ENCODE results near the gene TSKU. TPM values are rescaled to one million over a fixed set of nuclear protein-coding genes. Genes with fewer than 3 reads are reported as not detected.

TSKU gene
- total RNA-seq, 2 donors from 2014 or later = not detected

DNA sequence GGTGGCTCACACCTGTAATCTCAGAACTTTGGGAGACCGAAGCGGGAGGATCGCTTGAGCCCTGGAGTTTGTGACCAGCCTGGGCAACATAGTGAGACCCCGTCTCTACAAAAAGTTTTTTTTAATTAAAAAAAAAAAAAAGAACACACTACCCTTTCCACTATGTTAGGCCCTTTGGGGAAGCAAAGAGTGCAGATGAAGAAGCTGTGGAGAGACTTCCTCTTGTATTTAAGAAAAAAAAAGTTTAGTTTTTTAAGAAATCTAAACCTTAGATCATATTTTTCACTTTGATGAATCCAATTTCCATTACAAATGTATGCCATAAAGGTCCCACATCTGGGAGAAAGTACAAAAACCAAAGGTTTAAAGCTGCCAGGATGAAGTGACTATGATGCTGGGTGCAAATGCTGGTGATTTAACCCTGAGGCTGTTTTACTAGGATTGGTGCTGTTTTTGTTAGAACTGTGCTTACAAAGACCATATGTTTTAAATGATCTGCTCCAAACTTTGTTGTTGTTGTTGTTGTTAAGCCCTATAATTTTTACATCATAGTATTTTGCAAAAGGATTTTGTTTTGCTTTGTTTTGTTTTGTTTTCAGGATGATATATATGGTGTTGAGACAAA is 48.6 kb downstream of the TSKU start:
- H3K36me3 Mint-ChIP-seq = no peaks in the 10 kb centered on the region
- no peaks in the 10 kb centered on the region for H3K9me3 Mint-ChIP-seq
- no peak for DNase-seq (ENCODE audit: low spot score)
- peaks cover 10 to 15% of the 10 kb centered on the region in 2 donors for H3K27me3 Mint-ChIP-seq
- H3K4me3 Mint-ChIP-seq = no peak overlapping the region
- no peaks in the 10 kb centered on the region for H3K4me1 Mint-ChIP-seq (ENCODE audit: low read depth in 2 of 2)
- H3K27ac Mint-ChIP-seq = no peak overlapping the region
- ATAC-seq = no peak

DNA sequence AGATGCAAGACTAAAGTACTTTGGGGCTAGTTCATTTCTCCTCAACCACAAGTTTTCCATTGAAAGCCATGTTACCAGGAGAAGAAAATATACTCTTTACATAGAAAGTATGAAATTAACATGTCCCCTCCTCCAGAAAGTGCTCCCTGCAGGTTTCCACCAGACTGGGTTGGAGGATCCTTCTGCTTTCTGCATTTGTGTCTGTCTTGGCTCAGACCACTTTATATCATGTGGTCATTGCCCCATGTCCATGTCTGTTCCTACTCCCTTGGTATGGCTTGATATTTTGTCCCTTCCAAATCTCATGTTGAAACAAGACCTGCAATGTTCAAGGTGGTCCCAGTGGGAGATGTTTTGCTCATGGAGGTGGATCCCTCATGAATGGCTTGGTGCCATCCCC is 49.2 kb downstream of the TSKU start:
- Mint-ChIP-seq H3K9me3 (no peaks in the 10 kb centered on the region), H3K27ac (no peak overlapping the region), H3K36me3 (no peaks in the 10 kb centered on the region), H3K4me1 (ENCODE audit: low read depth in 2 of 2) (no peaks in the 10 kb centered on the region), H3K4me3 (no peak overlapping the region), H3K27me3 (peaks cover 10 to 15% of the 10 kb centered on the region in 2 donors)
- ATAC-seq (no peak), DNase-seq (ENCODE audit: low spot score) (no peak)

DNA sequence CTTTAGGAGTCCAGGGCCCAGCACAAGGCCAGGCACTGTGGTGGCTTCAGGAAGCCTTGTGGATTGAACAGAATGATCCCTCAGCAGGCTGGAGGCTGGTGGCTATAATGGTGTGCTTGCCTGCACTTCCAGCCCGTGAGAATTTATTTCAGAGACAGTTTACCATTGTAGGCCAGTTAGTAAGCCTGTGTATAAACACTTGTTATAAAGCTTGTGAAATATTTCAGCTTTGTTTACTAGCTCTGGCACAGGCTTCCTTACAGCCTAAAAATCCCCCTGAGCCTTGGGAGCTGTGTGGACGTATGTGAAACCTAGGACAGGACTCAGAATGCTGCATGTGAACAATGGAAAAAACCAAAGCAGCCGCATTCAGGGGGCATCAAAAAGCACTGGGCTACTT is 51.0 kb downstream of the TSKU start:
- DNase-seq (ENCODE audit: low spot score) (no peak), ATAC-seq (no peak)
- Mint-ChIP-seq H3K27ac (no peak overlapping the region), H3K27me3 (peaks cover 11 to 18% of the 10 kb centered on the region in 2 donors), H3K9me3 (no peaks in the 10 kb centered on the region), H3K4me3 (no peak overlapping the region), H3K36me3 (no peaks in the 10 kb centered on the region), H3K4me1 (ENCODE audit: low read depth in 2 of 2) (no peaks in the 10 kb centered on the region)

DNA sequence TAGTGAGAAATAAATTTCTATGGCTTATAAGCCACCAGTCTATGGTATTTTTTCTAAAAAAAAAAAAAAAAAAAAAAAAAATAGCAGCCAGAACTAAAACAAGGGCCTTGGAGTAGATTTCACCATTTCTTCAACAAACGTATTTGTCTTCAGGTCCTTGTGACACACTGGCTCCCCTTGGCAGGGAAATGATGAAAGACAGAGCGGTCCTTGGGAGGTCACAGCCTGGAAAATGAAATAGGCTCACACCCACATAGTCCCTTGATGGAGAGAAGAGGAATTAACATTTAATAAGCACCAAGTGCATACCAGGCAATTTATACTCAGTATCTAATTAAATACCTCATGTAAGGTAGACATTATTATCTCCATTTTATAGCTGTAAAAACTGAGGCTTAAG is 51.9 kb downstream of the TSKU start:
- DNase-seq (ENCODE audit: low spot score) = no peak
- Mint-ChIP-seq H3K4me1 (ENCODE audit: low read depth in 2 of 2) (no peaks in the 10 kb centered on the region), H3K36me3 (no peaks in the 10 kb centered on the region), H3K4me3 (no peak overlapping the region), H3K9me3 (no peaks in the 10 kb centered on the region), H3K27ac (no peak overlapping the region), H3K27me3 (peaks cover 13 to 27% of the 10 kb centered on the region in 2 donors)
- ATAC-seq = no peak

DNA sequence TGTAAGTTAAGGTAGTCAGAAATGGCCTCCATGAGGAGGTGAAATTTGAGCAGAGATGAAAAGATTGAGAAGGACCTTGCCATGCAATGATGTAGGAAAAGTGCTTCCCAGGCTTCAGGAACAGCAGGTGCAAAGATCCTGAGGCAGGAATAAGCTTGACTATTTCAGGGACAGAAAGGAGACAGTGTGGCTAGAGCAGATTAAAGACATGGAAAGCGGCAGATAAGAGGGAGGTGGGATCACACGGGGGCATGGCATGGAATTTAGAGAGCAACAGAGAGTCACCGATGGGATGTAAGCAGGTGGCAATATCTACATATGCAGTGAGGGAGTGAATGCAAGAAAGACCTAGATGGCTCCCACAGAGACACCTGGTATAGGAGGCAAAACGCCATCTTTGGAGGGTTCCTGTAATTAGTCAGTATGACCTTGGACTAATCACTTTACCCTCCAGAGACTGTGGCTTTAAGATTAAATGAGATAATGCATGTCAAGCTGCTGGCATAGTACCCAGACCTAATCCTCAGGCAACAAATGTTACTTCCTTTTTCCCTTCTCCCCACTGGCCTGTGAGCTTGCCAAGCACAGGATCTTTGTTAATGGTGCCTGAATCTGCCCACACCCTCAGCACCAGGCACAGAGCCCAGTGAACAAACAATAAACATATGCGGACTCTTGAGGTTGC is 52.9 kb downstream of the TSKU start:
- H3K36me3 Mint-ChIP-seq = no peaks in the 10 kb centered on the region
- H3K4me3 Mint-ChIP-seq = no peak overlapping the region
- DNase-seq (ENCODE audit: low spot score) (no peak), ATAC-seq (no peak)
- H3K4me1 Mint-ChIP-seq (ENCODE audit: low read depth in 2 of 2) = no peaks in the 10 kb centered on the region
- H3K9me3 Mint-ChIP-seq = no peaks in the 10 kb centered on the region
- peaks cover 16 to 31% of the 10 kb centered on the region in 2 donors for H3K27me3 Mint-ChIP-seq
- no peak overlapping the region for H3K27ac Mint-ChIP-seq

DNA sequence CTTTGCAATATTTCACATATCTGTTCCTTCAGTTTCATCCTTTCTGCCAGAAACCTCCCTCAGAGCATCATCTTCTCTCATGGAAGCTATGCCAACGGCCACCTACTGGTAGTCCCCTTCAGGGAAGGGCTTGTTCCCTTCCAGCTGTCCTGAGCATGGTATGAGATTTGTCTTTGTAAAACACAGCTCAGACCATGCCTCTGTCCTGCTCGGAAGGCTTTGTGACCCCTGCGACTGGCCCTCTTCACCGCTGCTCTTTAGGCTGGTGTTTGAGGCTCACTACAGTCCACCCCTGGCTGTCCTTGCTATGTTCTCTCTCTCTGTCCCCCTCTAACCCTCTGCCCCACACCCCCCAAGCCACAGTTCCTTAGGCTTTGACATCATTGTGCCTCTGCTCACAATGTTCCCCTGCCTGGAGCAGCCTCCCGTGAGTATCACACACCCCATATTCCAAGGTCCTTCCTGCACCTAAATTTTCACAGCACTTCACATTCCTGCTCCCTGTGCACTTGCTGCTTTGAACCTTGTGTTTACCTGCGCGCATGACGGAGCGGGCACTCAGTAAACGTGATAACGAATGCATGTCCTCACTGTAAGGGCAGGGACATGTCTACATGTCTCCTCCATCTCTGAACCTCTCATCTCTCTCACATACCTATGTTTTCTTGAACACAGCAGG is 53.6 kb downstream of the TSKU start:
- Mint-ChIP-seq H3K9me3 (no peaks in the 10 kb centered on the region), H3K27ac (no peak overlapping the region), H3K4me1 (ENCODE audit: low read depth in 2 of 2) (no peaks in the 10 kb centered on the region), H3K27me3 (peaks cover 21 to 34% of the 10 kb centered on the region in 2 donors), H3K36me3 (no peaks in the 10 kb centered on the region), H3K4me3 (no peak overlapping the region)
- DNase-seq (ENCODE audit: low spot score) = no peak
- ATAC-seq = no peak

DNA sequence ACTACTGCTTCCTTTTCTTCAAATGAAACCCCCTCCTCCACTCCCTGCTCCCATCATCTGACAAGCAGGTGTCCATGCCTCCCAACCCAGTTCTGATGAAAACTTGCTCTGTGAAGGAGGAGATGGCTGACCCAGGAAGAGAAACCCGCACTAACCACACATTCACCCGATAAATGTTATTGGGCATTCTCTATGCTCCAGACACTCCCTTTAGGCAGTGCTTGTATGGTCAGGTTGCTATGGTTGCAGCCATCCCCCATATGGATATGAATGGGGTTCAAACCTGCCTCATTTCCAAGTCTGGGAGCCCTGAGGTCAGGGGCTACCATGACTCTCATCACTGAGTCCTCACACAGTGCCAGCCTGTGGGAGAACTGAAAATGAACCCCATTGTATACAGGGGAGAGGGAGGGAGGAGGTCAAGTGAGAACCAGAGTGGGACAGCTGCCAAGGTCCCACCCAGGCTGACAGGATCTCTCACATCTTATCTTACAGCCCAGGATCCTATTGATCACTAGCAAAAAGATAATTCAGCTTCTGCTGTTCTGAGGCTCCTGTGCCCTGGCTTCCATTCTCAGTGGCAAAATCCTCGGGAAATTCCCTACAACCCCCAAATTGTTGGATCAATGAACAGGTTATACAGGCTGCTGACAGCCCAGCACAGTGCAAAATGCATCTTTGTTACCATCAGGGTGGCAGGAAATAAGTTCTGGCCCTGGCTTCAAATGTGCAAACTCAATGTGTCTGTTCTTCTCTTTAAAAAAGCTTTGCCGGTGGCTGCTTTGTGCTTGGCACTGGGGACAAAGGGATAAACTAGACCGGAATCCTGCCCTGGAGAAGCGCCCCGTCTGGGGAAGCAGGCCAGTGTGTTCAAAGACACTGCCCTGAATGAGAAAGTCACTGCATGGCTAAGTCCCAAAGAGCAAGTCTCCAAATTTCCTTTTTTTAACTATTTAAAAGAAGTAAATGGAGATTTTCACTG is 54.8 kb downstream of the TSKU start:
- no peaks in the 10 kb centered on the region for H3K4me1 Mint-ChIP-seq (ENCODE audit: low read depth in 2 of 2)
- H3K9me3 Mint-ChIP-seq = no peaks in the 10 kb centered on the region
- peaks cover 24 to 40% of the 10 kb centered on the region in 2 donors for H3K27me3 Mint-ChIP-seq
- no peak overlapping the region for H3K27ac Mint-ChIP-seq
- no peak for ATAC-seq
- H3K36me3 Mint-ChIP-seq = no peaks in the 10 kb centered on the region
- DNase-seq (ENCODE audit: low spot score) = no peak
- no peak overlapping the region for H3K4me3 Mint-ChIP-seq

DNA sequence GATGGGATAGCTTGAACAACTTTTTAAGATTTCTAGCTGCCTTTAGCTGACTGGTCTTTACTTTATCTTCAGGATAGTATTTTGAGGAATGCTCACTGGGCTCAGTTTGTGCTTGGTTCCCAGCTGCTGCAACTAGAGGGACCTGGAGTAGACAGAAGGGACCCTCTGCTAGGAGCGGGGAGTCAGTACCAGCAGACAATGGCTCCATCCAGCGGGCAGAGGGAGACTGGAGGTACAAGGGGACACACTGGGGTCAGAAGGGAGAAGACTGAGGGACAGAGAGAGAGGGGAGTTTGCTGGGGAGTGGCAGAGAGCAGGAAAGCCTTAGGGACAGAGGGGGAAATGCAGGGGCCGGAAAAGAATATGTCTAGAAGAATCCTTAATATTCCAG is 55.5 kb downstream of the TSKU start:
- H3K27ac Mint-ChIP-seq = no peak overlapping the region
- H3K9me3 Mint-ChIP-seq = no peaks in the 10 kb centered on the region
- H3K4me1 Mint-ChIP-seq (ENCODE audit: low read depth in 2 of 2) = no peaks in the 10 kb centered on the region
- ATAC-seq = peak in 1 of 2 donors; percentile 32
- no peak overlapping the region for H3K4me3 Mint-ChIP-seq
- peaks cover 23 to 37% of the 10 kb centered on the region in 2 donors for H3K27me3 Mint-ChIP-seq
- no peak for DNase-seq (ENCODE audit: low spot score)
- no peaks in the 10 kb centered on the region for H3K36me3 Mint-ChIP-seq

DNA sequence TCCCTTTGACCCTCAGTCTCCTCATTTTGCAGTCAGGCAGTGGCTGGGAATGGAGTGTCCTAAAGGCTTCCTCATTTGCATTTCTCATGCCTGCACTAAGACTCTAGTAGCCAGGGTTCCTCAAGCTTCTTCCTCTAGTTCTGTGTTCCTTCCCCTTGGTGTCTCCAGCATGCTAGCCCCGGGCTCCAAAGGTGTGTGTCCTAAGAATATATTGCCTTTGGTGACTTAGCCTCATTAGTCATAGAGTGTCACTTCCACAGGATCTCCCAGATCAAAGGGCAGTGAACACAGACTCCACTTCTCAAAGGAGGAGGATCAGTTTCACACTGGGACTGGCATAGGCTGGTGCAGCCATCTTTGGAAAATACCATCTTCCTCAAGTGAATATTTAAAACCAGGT is 56.2 kb downstream of the TSKU start:
- H3K27me3 Mint-ChIP-seq = peaks cover 24 to 39% of the 10 kb centered on the region in 2 donors

DNA sequence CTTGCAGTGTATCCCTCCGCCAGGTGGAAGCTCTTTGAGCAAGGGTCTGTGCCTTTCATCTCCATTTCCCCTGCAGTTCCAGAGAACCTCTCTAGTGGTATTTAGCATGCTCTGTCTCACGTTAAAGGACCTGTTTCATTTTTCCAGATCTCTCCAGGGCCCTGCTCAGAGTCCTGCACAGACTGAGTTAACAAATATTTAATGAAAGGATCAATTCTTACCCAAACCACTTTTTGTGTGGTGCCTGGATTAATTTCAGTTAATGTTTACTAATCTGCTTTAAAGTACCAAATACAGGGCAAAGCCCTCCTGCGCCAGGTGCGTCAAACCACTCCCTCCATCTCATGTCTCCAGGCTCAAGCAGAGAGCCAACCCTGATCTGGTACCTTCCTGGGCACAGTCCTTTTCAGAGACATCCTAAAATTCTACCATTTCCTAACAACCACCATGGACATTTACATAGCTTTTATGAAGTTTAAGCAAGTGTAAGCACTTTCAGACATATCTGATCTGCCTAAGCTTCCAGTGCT is 58.8 kb downstream of the TSKU start:
- ATAC-seq (no peak), DNase-seq (ENCODE audit: low spot score) (no peak)
- Mint-ChIP-seq H3K9me3 (no peaks in the 10 kb centered on the region), H3K27me3 (peaks cover 30 to 46% of the 10 kb centered on the region in 2 donors), H3K36me3 (no peaks in the 10 kb centered on the region), H3K27ac (no peak overlapping the region), H3K4me3 (no peak overlapping the region), H3K4me1 (ENCODE audit: low read depth in 2 of 2) (no peaks in the 10 kb centered on the region)

More for the DNA sequence above, 56.2 kb downstream of the TSKU start:
- ATAC-seq = no peak
- no peak for DNase-seq (ENCODE audit: low spot score)
- no peaks in the 10 kb centered on the region for H3K9me3 Mint-ChIP-seq
- no peaks in the 10 kb centered on the region for H3K4me1 Mint-ChIP-seq (ENCODE audit: low read depth in 2 of 2)
- H3K36me3 Mint-ChIP-seq = no peaks in the 10 kb centered on the region
- no peak overlapping the region for H3K27ac Mint-ChIP-seq
- H3K4me3 Mint-ChIP-seq = no peak overlapping the region

DNA sequence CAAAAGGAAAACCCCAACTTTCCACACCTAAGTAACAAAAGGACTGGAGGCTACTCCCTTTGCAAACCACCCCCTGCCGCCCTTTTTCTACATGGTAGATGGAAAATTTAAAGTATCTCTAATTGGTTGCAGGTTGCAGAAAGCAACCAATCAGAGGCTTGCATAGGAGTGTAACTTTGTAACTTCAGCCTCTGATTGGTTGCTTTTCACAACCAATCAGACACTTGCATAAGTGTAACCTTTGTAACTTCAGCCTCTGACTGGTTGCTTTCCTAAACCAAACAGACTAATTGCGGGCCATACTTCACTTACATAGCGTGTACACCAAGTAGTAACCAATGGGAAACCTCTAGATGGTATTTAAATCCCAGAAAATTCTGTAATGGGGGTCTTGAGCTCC is 60.8 kb downstream of the TSKU start:
- Mint-ChIP-seq H3K4me3 (no peak overlapping the region), H3K9me3 (no peaks in the 10 kb centered on the region), H3K27ac (no peak overlapping the region), H3K4me1 (ENCODE audit: low read depth in 2 of 2) (no peaks in the 10 kb centered on the region), H3K27me3 (peaks cover 37 to 53% of the 10 kb centered on the region in 2 donors), H3K36me3 (no peaks in the 10 kb centered on the region)
- no peak for ATAC-seq
- no peak for DNase-seq (ENCODE audit: low spot score)

DNA sequence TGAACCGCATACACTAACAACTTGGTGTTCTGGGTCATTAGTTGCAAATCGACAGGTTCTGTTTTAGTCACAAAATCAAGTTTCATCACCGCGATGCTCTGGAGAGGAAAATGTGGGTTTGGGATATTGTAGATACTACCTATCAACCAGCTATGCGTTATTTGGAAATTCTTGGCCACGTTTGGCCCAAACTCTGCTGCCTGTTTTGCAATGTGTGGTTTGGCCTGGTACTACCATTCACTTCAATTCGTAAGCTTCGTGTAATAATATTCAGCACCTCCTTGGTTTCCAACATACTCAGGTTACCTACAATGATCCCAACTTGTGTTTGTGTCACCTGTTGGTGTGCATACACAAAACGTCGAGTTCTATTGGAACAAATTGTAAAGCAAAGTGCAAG is 61.4 kb downstream of the TSKU start:
- Mint-ChIP-seq H3K27me3 (peaks cover 36 to 47% of the 10 kb centered on the region in 2 donors), H3K36me3 (no peaks in the 10 kb centered on the region), H3K9me3 (no peaks in the 10 kb centered on the region), H3K27ac (no peak overlapping the region), H3K4me1 (ENCODE audit: low read depth in 2 of 2) (no peaks in the 10 kb centered on the region), H3K4me3 (no peak overlapping the region)
- DNase-seq (ENCODE audit: low spot score) (no peak), ATAC-seq (no peak)

DNA sequence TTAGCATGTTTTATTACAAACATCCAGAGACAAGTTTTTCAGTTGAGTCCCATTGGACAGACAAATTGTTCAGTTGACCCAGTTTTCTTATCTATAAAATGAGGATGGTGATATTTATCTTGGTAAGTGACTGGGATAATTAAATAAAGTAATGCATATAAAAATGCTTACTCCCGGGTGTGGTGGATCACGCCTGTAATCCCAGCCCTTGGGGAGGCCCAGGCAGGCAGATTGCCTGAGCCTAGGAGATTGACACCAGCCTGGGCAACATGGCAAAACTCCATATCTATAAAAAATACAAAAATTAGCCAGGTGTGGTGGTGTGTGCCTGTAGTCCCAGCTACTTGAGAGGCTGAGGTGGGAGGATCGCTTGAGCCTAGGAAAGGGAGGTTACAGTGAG is 61.9 kb downstream of the TSKU start:
- peaks cover 33 to 41% of the 10 kb centered on the region in 2 donors for H3K27me3 Mint-ChIP-seq
- no peak overlapping the region for H3K27ac Mint-ChIP-seq
- ATAC-seq = no peak
- no peak for DNase-seq (ENCODE audit: low spot score)
- H3K36me3 Mint-ChIP-seq = no peaks in the 10 kb centered on the region
- no peaks in the 10 kb centered on the region for H3K4me1 Mint-ChIP-seq (ENCODE audit: low read depth in 2 of 2)
- no peak overlapping the region for H3K4me3 Mint-ChIP-seq
- no peaks in the 10 kb centered on the region for H3K9me3 Mint-ChIP-seq

Measured in natural killer cell treated with Interleukin-12 subunit alpha and Interleukin-12 subunit beta and Interleukin-15 and Interleukin-18, amount 100 ng/mL, for 72 hours (primary cell).